GM13976 (cell line): ENCODE results near the gene ATF5.

Experiments
- DNase-seq: peaks from one replicate; pipeline ENCODE4 v3.0.0; 2012; ENCODE audit warnings: low spot score
- CTCF ChIP-seq: IDR thresholded peaks from 2 replicates; pipeline ENCODE4 v1.5.1; 2012; ENCODE audit warnings: borderline replicate concordance, mild to moderate bottlenecking; ENCODE audit not compliant: insufficient read depth; ENCODE audit errors: extremely low read depth, missing control alignments, control extremely low read depth
- in situ Hi-C: fragments of 300-500 bp; cut with MboI; formaldehyde crosslinking; loops from one replicate; pipeline ENCODE4 v1.12.0; 2022; ENCODE audit warnings: low sequenced_read_pairs, mixed read lengths, inconsistent platforms; ENCODE audit not compliant: unreplicated experiment

Gene ATF5

GRCh38 chr19:49929121-49929610 is at the start of gene ATF5, which contains the start of gene NUP62:
ATF5 (plus strand) TSS chr19:49929205; CDS start chr19:49930851, 1,646 bp downstream.
NUP62 (minus strand) TSS chr19:49929504; CDS start chr19:49909807, 19,697 bp downstream.
- TF ChIP-seq CTCF = no peak
- peak; percentile 97 for DNase-seq
- in situ Hi-C loops = loop anchor here (25.0 kb wide), 1 partner anchor 208 kb away; no protein-coding TSS in a partner anchor

- in situ Hi-C loops = no loop called here
- DNase-seq = no peak
- TF ChIP-seq CTCF = no peak
Observed at GRCh38 chr19:49879243-49879963, 49.6 kb upstream of the ATF5 start.

- in situ Hi-C loops = no loop called here
- TF ChIP-seq CTCF = no peak
- DNase-seq = no peak
Observed at GRCh38 chr19:49880162-49880869, 48.7 kb upstream of the ATF5 start.

- DNase-seq = no peak
- in situ Hi-C loops = no loop called here
- TF ChIP-seq CTCF = no peak
Observed at GRCh38 chr19:49881186-49881585, 47.8 kb upstream of the ATF5 start.

- in situ Hi-C loops = no loop called here
- no peak for TF ChIP-seq CTCF
- DNase-seq = no peak
Observed at GRCh38 chr19:49881672-49882394, 47.2 kb upstream of the ATF5 start.

- no peak for TF ChIP-seq CTCF
- in situ Hi-C loops = no loop called here
- no peak for DNase-seq
Observed at GRCh38 chr19:49882643-49883042, 46.4 kb upstream of the ATF5 start.
